GM23248 (cell line): ENCODE results near the gene SLC15A4.

Experiments used
- EZH2 ChIP-seq: fragments of 200-600 bp; sonication (generic); IDR thresholded peaks from 2 replicates; pipeline ENCODE4 v1.6.1; 2018; ENCODE audit warnings: antibody characterized with exemption, mild to moderate bottlenecking; ENCODE audit not compliant: insufficient read depth, poor library complexity, severe bottlenecking
- EZH2phosphoT487 ChIP-seq: fragments of 200-600 bp; sonication (generic); IDR thresholded peaks from 2 replicates; pipeline ENCODE4 v1.6.1; 2018; ENCODE audit warnings: antibody characterized with exemption, moderate library complexity, mild to moderate bottlenecking, low read depth; ENCODE audit not compliant: insufficient read depth

GRCh38 chr12:128803788-128804187 lies 20.0 kb downstream of the SLC15A4 start:
- TF ChIP-seq EZH2phosphoT487 (no peak), EZH2 (no peak)
